ENCODE measurements around the gene SLC1A5. TPM values are rescaled to one million over a fixed set of nuclear protein-coding genes. Genes with fewer than 3 reads are reported as not detected.
"Not testable (repeated sequence)": the region's sequence is repeated elsewhere in the genome, so short reads cannot be mapped to it uniquely, and the experiment has no call there.

SLC1A5 gene
- total RNA-seq, 1 donor from 2014 or later = 49.0 TPM

- DNase-seq (ENCODE audit: low read depth) = no peak
Observed at GRCh38 chr19:46802152-46802551, 13.8 kb upstream of the SLC1A5 start.

DNA sequence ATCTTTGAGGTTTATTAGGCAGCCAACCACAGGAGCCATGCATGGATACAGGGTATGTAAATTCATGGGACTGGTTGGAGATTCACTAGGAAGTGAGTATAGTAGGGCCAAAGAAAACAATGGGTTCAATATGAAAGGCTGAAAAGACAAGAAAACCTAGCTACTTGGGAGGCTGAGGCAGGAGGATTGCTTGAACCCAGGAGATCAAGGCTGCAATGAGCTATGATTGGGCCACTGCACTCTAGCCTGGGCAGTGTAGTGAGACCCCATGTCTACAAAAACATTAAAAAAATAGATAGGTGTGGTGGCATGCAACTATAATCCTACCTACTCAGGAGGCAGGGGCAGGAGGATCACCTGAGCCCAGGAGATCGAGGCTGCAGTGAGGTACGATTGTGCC lies 10.3 kb upstream of the SLC1A5 start:
- no peak for DNase-seq (ENCODE audit: low read depth)

DNA sequence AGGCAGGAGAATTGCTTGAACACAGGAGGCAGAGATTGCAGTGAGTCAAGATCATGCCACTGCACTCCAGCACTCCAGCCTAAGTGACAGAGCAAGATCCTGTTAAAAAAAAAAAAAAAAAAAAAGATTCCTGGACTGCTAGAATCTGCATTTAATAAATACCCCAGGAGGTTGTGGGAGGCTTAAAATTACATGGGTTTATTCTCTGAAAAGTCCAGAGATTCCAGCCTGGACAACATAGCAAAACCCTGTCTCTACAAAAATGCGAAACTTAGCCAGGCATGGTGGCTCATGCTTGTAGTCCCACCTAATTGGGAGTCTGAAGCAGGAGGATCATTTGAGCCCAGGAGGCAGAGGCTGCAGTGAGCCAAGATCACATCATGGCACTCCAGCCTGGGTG lies 9.5 kb upstream of the SLC1A5 start:
- no peak for DNase-seq (ENCODE audit: low read depth)

DNA sequence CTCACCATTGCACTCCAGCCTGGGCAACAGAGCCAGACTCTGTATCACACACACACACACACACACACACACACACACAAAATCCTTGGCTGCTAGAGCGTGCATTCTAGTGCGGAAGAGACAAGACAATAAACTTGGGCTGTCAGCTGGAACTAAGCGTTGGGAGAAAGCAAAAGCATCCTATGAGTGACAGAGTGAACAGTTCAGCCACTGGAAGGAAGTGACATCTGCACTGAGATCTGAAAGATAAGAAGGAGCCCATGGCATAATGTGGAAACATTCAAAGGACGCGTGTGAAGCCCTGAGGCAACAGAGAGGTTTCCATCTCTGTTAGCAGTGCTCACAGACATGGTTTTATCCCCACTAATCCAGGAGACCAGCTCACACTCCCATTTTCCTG lies 3.5 kb upstream of the SLC1A5 start:
- DNase-seq (ENCODE audit: low read depth) = no peak

- DNase-seq (ENCODE audit: low read depth) = no peak
Observed at GRCh38 chr19:46789371-46789770, 977 bp upstream of the SLC1A5 start.

GRCh38 chr19:46788968-46789338 lies 559 bp upstream of the SLC1A5 start:
- DNase-seq (ENCODE audit: low read depth) = no peak

DNA sequence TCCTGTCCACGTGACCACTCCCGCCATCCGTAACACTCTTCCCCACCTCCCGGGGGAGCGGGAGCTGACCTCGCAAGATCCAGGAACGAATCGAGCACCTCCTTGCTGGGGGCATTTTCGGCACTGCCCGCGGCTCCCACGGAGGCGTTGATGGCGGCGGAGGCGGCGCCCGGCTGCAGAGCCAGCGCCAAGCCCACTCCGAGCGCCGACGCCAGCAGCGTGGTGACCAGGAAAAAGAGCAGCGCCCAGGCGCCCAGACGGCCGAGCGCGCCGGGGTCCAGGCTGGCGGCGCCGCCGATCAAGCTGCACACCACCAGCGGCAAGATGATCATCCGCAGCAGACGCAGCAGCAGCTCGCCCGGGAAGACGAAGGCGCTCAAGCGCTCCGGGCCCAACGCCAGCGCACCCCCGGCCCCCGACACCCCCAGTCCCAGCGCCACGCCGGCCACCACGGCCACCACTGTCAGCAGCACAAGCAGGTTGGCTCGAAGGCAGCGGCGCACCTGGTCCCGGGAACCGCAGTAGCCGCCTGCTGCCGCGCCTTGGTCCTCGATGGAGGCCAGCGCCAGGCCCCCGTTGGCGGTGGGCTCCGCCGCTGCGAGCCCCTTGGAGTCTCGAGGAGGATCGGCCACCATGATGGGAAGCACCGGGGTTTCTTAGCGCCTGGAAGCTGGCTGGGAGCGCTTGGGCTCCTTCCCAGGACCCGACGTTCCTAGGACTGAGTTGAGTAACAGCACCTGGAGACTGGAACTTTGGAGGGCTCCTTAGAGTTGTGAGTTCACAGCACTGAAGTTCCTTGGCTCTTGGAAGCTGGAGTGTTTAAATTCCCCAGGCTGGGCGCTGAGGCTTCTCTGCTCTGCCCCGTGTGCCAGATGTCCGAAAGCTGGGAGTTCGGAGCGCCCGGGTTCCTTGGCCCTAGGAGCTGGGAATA lies 798 bp downstream of the SLC1A5 start:
- DNase-seq (ENCODE audit: low read depth) = peak; percentile 46

DNA sequence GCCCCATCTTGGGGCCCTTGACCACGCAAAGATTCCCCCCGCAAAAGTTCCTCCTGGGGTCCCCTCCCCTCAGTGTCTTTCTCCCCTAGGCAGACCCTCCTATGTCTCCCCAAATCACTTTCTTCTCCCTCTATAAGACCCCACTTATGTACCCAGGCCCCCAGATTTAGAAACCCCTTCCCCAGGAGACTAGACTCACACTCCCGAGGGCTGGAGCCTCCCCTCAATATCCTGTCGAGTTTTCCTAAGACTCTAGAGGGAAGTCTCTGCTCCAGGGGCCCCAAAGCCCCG lies 1.4 kb downstream of the SLC1A5 start:
- DNase-seq (ENCODE audit: low read depth) = no peak

GRCh38 chr19:46786236-46787039 lies 2.0 kb downstream of the SLC1A5 start:
- peak; percentile 71 for DNase-seq (ENCODE audit: low read depth)

DNA sequence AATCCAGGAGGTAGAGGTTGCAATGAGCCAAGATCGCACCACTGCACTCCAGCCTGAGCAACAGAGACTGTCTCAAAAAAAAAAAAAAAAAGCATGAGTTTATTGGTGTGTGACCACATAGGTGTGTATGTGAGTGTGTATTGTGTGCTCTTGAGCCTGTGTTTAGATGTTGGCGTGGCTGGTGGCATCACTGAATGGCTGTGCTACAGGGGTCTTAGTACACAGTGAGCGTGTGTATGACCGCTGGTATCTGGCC lies 2.5 kb downstream of the SLC1A5 start:
- no peak for DNase-seq (ENCODE audit: low read depth)

- no peak for DNase-seq (ENCODE audit: low read depth)
Observed at GRCh38 chr19:46785054-46785979, 3.1 kb downstream of the SLC1A5 start.

- peak; percentile 23 for DNase-seq (ENCODE audit: low read depth)
Observed at GRCh38 chr19:46784262-46785053, 3.9 kb downstream of the SLC1A5 start.

DNA sequence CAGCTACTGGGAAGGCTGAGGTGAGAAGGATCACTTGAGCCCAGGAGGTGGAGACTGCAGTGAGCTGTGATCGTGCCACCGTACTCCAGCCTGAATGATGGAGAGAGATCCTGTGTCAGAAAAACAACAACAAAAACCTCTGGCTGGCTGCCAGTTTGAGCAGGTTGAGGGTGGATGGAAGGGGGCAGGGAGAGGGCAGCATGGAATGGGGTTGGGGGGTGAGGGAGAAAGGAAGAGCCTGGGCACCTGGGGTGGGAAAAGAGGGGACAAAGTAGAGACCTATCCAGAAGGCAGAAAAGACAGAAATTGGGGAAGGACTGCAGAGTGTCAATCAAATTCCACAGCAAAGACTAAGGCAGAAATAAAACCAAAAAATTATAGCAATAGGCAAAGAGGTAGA lies 4.7 kb downstream of the SLC1A5 start:
- DNase-seq (ENCODE audit: low read depth) = no peak

DNA sequence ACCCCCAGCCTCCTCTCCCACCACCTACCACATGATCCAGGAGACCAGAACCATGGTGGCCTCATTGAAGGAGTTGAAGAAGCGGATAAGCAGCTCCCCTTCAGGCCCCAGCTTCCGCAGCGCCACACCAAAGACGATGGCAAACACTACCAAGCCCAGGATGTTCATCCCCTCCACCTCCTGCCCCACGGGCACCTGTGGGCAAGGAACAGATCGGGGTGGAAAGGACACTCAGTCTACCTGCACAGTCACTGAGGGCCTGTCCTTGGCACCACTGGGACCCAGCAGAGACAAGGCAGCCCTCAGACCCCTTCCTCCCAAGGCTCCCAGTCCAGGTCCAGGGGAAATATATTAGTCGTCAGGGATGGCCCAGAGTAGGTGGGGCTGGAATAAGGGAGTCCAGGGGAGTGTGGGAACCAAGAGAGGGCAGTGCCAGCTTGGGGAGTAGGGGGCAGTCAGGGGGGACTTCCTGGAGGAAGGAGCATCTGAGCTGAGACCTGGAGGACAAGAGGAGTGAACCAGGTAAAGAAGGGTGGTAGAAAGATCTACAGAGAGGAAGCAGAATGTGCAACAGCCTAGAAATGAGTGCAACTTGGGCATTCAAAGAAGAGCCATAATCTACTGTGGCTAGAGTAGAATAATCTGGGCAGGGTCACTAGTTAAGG lies 5.9 kb downstream of the SLC1A5 start:
- no peak for DNase-seq (ENCODE audit: low read depth)

DNA sequence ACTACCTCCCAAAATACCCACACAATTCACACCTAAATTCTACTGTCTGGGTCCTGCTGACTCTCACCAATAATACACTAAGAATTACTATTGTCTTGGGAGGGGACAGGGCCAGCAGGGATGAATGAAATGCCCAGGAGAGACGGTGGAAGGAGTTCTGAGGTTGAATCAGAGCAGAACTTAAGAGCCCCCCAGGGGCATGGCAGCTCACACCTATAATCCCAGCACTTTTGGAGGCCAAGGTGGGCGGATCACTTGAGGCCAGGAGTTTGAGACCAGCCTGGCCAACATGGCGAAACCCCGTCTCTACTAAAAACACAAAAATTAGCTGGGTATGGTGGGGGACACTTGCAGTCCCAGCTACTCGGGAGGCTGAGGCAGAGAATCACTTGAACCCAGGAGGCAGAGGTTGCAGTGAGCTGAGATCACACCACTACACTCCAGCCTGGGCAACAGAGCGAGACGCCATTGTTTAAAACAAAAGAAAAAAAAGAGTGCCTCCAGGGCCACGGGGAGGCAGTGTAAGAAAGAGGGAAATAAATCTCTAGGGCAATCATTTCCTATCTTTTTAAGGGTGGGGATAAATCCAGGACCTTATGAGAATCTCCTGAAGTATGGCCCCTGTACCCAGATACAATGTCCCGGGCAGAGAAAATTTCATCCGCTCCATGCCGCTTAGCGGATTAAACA lies 10.3 kb downstream of the SLC1A5 start:
- DNase-seq (ENCODE audit: low read depth) = not testable (repeated sequence)

DNA sequence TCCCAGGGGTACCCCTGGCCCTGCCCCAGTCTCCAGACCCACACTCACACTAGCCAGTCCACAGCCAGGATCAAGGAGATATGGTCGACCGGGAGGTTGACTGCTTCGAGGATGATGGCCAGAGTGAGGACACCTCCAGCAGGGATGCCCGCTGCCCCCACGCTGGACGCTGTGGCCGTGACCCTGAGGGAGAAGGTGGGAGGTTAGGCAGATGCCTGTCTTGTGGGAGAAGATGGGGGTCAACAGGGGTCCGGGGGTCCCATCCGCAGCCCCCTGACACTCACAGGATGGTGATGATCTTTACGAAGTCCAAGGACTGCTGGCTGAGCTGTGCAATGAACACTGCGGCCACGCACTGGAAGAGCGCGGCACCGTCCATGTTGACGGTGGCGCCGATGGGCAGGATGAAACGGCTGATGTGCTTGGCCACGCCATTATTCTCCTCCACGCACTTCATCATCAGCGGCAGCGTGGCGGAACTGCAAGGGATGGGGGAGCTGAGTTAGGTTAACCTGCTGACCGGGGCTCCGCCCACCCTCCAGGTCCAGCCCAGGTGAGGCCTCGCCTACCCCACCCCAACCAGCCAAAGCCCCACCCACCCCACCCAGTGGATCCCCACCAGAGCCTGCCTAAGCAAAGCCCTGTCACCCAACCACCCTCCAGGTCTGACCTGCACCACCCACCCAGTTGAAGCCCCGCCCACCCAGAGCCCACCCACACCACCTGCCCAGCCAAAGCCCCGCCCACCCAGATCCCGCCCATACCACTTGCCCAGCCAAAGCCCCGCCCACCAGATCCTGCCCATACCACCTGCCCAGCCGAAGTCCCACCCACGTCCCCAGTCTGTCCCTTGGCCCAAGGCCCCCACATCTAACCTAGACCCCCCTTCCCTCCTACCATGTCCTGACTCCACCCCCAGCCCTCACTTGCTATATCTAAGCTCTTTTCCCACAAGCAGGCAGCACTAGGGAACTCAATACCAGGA lies 11.2 kb downstream of the SLC1A5 start:
- DNase-seq (ENCODE audit: low read depth) = no peak

GRCh38 chr19:46775642-46776258 lies 12.6 kb downstream of the SLC1A5 start:
- DNase-seq (ENCODE audit: low read depth) = no peak

DNA sequence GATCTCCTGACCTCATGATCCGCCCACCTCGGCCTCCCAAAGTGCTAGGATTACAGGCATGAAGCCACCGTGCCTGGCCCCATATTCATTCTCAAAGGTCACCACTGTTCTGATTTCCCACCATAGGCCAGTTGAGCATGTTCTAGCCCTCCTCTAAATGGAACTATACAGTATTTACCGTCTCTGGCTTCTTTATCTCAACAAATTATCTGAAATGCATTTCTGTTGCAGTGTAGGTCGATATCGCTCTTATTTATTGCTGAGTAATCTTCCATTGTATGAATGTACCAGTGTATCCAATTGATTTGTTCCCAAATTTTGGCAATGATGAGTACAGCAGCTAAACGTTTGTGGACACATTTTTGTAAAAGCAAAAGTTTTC lies 15.4 kb downstream of the SLC1A5 start:
- no peak for DNase-seq (ENCODE audit: low read depth)
